HFFc6 (cell line): ENCODE data around the gene AUTS2. TPM values are rescaled to one million over a fixed set of nuclear protein-coding genes. Genes with fewer than 3 reads are reported as not detected.
"Not testable (repeated sequence)": the region's sequence is repeated elsewhere in the genome, so short reads cannot be mapped to it uniquely, and the experiment has no call there.

Experiments used
- DNase-seq: peaks from one replicate; pipeline ENCODE4 v3.0.0-alpha.2; 2018
- H3K27ac Mint-ChIP-seq: 2 replicates; pipeline ENCODE4 v1.8.0; 2020; ENCODE audit warnings: mild to moderate bottlenecking, mixed read lengths
- H3K27me3 Mint-ChIP-seq: 2 replicates; pipeline ENCODE4 v1.8.0; 2021; ENCODE audit warnings: mild to moderate bottlenecking, moderate library complexity, mixed read lengths; ENCODE audit not compliant: insufficient read depth
- H3K36me3 Mint-ChIP-seq: 2 replicates; pipeline ENCODE4 v1.8.0; 2021; ENCODE audit warnings: low read depth, mixed read lengths
- H3K4me1 Mint-ChIP-seq: 2 replicates; pipeline ENCODE4 v1.8.0; 2020; ENCODE audit warnings: low read depth, mixed read lengths
- H3K4me3 Mint-ChIP-seq: 2 replicates; pipeline ENCODE4 v1.8.0; 2020; ENCODE audit warnings: mild to moderate bottlenecking, moderate library complexity, mixed read lengths
- H3K9me3 Mint-ChIP-seq: 2 replicates; pipeline ENCODE4 v1.8.0; 2020; ENCODE audit warnings: mild to moderate bottlenecking, mixed read lengths
- total RNA-seq, 6 experiments: library from RNA; stranded (reverse); fragmentation: NEBNext Ultra II Directional; extraction: Animal tissue kit (Norgen Biotek cat#: 25700); gene quantifications; 2 replicates in 1 of 6; 3 replicates in 5 of 6; pipeline ENCODE4 v1.2.3, GENCODE V29; 2021
- TF ChIP-seq, protein P1 (sequence below): fragments of 200-600 bp; sonication (generic); IDR thresholded peaks from 2 replicates; pipeline ENCODE4 v1.5.0; 2021; ENCODE audit warnings: antibody characterized with exemption, mild to moderate bottlenecking

AUTS2 gene
- total RNA-seq, 6 experiments from 2014 or later: 0.02 to 0.19 (median 0.16) TPM; not detected in 2

DNA sequence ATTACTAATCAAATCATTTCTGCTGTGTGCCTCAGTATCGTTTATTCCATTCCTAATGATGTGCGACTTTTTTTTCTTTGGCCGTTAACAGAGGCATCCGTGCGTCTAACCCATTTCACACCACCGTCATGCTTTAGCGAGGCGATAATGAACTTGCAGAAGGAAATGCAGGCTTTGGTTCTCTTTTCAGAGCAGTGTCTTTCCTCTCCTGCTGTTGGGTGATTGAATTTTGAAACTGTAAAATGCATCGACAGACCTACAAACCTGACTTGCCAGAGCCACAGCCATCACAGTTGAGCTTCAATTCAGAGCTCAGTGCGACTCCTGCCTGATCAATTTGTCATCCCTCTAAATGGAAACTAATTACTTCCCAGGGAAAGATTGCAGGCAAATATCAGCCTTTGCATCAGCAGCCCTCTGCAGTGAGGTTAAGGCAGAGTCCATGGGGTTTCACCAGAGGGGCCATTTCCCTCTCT is 1047.6 kb downstream of the AUTS2 start:
- H3K4me3 Mint-ChIP-seq: no peak overlapping the region
- H3K27me3 Mint-ChIP-seq: no peaks in the 10 kb centered on the region
- no peak for DNase-seq
- H3K4me1 Mint-ChIP-seq: no peaks in the 10 kb centered on the region
- no peaks in the 10 kb centered on the region for H3K36me3 Mint-ChIP-seq
- TF ChIP-seq, protein P1, sequence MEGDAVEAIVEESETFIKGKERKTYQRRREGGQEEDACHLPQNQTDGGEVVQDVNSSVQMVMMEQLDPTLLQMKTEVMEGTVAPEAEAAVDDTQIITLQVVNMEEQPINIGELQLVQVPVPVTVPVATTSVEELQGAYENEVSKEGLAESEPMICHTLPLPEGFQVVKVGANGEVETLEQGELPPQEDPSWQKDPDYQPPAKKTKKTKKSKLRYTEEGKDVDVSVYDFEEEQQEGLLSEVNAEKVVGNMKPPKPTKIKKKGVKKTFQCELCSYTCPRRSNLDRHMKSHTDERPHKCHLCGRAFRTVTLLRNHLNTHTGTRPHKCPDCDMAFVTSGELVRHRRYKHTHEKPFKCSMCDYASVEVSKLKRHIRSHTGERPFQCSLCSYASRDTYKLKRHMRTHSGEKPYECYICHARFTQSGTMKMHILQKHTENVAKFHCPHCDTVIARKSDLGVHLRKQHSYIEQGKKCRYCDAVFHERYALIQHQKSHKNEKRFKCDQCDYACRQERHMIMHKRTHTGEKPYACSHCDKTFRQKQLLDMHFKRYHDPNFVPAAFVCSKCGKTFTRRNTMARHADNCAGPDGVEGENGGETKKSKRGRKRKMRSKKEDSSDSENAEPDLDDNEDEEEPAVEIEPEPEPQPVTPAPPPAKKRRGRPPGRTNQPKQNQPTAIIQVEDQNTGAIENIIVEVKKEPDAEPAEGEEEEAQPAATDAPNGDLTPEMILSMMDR: no peak
- H3K9me3 Mint-ChIP-seq: peaks cover 38% of the 10 kb centered on the region
- no peak overlapping the region for H3K27ac Mint-ChIP-seq

DNA sequence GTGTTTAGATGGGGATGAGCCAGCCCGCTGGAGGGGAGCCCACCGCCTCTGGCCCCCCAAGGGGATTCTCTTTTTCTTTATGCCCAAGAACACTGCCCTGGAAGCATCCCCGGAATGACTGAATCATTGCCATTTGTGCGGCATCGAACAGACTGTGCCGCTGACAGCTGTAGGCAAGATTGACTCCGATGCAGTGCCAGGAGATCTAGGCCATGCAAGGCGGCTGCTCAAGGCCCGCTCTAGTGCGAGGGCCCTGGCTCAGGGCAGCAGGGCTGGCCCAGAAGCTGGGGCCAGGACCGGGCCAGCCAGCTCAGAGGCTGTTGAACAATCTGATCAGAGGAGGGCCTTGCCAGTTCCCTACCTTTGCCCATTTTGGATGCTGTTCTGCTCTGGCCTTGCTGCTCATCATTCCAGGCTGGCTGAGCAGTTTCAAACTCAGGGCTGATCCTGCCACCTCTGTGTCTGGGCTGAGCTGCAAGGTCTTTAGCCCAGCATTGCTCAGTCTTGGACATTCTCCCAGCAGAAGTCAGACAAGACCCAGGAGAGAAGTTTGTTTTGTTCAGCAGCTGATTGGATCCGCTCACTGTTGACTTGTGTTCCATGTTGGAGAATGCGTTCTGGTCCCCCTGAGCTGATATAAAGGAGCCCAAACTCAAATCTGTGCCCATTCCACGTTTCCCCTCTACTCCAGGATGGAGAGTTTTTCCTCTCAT is 1048.4 kb downstream of the AUTS2 start:
- H3K9me3 Mint-ChIP-seq: peaks cover 40% of the 10 kb centered on the region
- no peak overlapping the region for H3K27ac Mint-ChIP-seq
- H3K36me3 Mint-ChIP-seq: no peaks in the 10 kb centered on the region
- H3K4me1 Mint-ChIP-seq: no peaks in the 10 kb centered on the region
- TF ChIP-seq, protein P1: no peak
- no peaks in the 10 kb centered on the region for H3K27me3 Mint-ChIP-seq
- DNase-seq: no peak
- H3K4me3 Mint-ChIP-seq: no peak overlapping the region

DNA sequence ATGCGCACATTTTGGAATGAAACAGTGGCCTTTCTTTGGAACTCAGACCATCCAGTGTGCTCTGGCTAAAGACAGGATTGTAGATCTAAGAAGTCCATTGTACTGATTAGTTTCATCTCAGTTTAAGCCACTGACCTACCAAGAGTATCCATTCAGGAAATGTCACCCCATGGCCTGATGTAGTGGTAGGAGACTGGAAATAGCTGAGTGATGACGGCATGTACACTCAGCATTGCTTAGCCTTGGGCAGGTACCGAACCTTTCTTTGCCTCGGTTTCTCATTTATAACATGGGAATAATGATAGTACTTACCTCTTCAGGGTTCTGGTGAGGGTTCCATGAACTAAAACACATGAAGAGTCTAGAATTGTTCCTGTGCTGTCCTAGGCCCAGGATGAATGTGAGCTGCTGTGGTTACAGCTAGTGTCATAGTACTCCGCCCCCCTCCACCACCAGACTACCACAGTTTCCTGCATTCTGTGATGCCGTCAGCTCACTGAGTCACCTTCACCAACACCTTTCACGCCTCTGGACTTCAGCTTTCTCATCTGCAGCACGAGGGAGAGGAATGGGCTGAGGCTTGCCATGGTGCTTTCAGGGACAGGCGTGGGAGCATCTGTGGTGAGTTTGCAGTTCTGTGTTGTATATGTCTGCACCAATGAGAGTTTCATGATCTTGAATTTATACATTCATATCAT is 1049.7 kb downstream of the AUTS2 start:
- no peak for DNase-seq
- Mint-ChIP-seq H3K4me1 (no peaks in the 10 kb centered on the region), H3K36me3 (no peaks in the 10 kb centered on the region), H3K9me3 (peaks cover 44% of the 10 kb centered on the region), H3K4me3 (no peak overlapping the region), H3K27me3 (no peaks in the 10 kb centered on the region), H3K27ac (no peak overlapping the region)
- TF ChIP-seq, protein P1: no peak

DNA sequence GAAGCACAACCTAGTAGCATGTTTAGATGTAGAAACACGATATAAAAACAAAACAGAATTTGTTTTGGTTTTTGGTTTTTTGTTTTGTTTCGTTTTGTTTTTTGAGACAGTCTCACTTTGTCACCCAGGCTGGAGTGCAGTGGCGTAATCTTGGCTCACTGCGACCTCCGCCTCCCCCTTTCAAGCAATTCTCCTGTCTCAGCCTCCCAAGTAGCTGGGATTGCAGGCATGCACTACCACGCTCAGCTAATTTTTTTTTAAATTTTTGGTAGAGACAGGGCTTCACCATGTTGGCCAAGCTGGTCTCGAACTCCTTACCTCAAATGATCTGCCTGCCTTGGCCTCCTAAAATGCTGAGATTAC is 1050.2 kb downstream of the AUTS2 start:
- H3K4me1 Mint-ChIP-seq, DNase-seq, H3K4me3 Mint-ChIP-seq, H3K36me3 Mint-ChIP-seq, H3K27me3 Mint-ChIP-seq, H3K27ac Mint-ChIP-seq: not testable (repeated sequence)
- peaks cover 44% of the 10 kb centered on the region for H3K9me3 Mint-ChIP-seq

DNA sequence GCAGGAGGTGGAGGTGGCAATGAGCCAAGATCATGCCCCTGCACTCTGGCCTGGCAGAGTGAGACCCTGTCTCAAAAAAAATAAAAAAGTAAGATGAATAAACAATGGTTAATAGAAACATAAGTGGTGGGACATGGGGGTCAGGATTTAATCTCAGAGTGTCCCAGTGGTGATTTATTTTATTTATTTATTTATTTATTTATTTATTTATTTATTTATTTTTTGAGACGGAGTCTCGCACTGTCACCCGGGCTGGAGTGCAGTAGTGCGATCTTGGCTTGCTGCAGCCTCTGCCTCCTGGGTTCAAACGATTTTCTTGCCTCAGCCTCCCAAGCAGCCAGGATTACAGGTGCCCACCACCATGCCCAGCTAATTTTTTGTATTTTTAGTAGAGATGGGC is 1051.0 kb downstream of the AUTS2 start:
- no peaks in the 10 kb centered on the region for H3K27me3 Mint-ChIP-seq
- H3K9me3 Mint-ChIP-seq: peaks cover 44% of the 10 kb centered on the region
- no peak overlapping the region for H3K4me3 Mint-ChIP-seq
- no peaks in the 10 kb centered on the region for H3K4me1 Mint-ChIP-seq
- H3K36me3 Mint-ChIP-seq: no peaks in the 10 kb centered on the region
- no peak for DNase-seq
- H3K27ac Mint-ChIP-seq: no peak overlapping the region
- TF ChIP-seq, protein P1: no peak

DNA sequence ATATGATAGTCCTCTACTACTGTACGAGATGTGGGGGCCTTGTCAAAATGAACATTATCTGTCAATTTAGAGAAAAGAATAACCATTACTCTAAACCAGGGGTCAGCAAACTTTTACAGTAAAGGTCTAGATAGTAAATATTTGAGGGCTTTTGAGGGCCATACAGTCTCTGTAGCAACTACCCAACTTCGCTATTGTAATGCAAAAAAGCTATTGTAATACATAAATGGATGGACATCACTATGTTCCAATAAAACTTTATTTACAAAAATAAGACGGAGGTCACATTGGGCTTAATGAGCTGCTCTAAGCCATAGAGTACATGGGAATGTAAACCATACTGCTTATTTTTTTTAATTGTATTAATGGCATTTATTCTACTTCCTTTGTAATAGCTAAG is 1055.9 kb downstream of the AUTS2 start:
- Mint-ChIP-seq H3K4me1 (no peaks in the 10 kb centered on the region), H3K4me3 (no peak overlapping the region), H3K36me3 (no peaks in the 10 kb centered on the region), H3K27me3 (peaks cover 2% of the 10 kb centered on the region; the same call in 1 of the 2 replicates), H3K9me3 (peaks cover 27% of the 10 kb centered on the region), H3K27ac (no peak overlapping the region)
- DNase-seq: no peak
- TF ChIP-seq, protein P1: no peak
